Epithelial cell of proximal tubule (primary cell): ENCODE data around the gene ADGRB3. TPM values are rescaled to one million over a fixed set of nuclear protein-coding genes. Genes with fewer than 3 reads are reported as not detected.
"Not testable (repeated sequence)": the region's sequence is repeated elsewhere in the genome, so short reads cannot be mapped to it uniquely, and the experiment has no call there.

Source experiments
- DNase-seq: peaks from one replicate; pipeline ENCODE4 v3.0.0-alpha.2; 2011; ENCODE audit warnings: low read depth
- H3K4me3 ChIP-seq: 2 replicates; pipeline ENCODE4 v1.5.1; 2011; ENCODE audit warnings: low read depth, mild to moderate bottlenecking, low read length
- CTCF ChIP-seq: conservative IDR thresholded peaks from 2 replicates; pipeline ENCODE4 v1.5.1; 2012; ENCODE audit warnings: low read depth, mild to moderate bottlenecking, low read length
- total RNA-seq: library from RNA; depleted of rRNA; stranded (reverse); fragments of >200 nt; gene quantifications from 2 replicates; pipeline ENCODE4 v1.2.3, GENCODE V29; 2015

Gene ADGRB3
- total RNA-seq, 1 donor from 2014 or later, result 4.7 TPM

- no peak overlapping the region for H3K4me3 ChIP-seq
- no peak for DNase-seq
- TF ChIP-seq CTCF, result no peak
These were observed 260.8 kb downstream of the ADGRB3 start for GRCh38 chr6:68895929-68896328.

GRCh38 chr6:68901044-68901443 is 266.0 kb downstream of the ADGRB3 start:
- no peak for DNase-seq
- H3K4me3 ChIP-seq, result no peak overlapping the region
- no peak for TF ChIP-seq CTCF

- no peak overlapping the region for H3K4me3 ChIP-seq
- no peak for DNase-seq
- no peak for TF ChIP-seq CTCF
These were observed 276.3 kb downstream of the ADGRB3 start for GRCh38 chr6:68911334-68911733.

- no peak for TF ChIP-seq CTCF
- no peak overlapping the region for H3K4me3 ChIP-seq
- no peak for DNase-seq
These were observed 276.7 kb downstream of the ADGRB3 start for GRCh38 chr6:68911811-68912210.

GRCh38 chr6:68912805-68913204 is 277.7 kb downstream of the ADGRB3 start:
- not testable (repeated sequence) for DNase-seq, H3K4me3 ChIP-seq

GRCh38 chr6:68915586-68915985 is 280.5 kb downstream of the ADGRB3 start:
- DNase-seq, result no peak
- TF ChIP-seq CTCF, result no peak
- H3K4me3 ChIP-seq, result no peak overlapping the region

- DNase-seq, result no peak
- H3K4me3 ChIP-seq, result no peak overlapping the region
- no peak for TF ChIP-seq CTCF
These were observed 284.5 kb downstream of the ADGRB3 start for GRCh38 chr6:68919537-68919936.

GRCh38 chr6:68941345-68941744 is 306.3 kb downstream of the ADGRB3 start:
- no peak for DNase-seq
- no peak for TF ChIP-seq CTCF
- no peak overlapping the region for H3K4me3 ChIP-seq
